GM04504 (cell line): ENCODE data around the gene PAIP2.
A peak's percentile ranks its signal among the peaks of the same experiment; 100 is the strongest.

Experiments used
- DNase-seq: peaks from one replicate; pipeline ENCODE4 v3.0.0-alpha.2; 2012; ENCODE audit warnings: low read depth

Gene PAIP2

DNA sequence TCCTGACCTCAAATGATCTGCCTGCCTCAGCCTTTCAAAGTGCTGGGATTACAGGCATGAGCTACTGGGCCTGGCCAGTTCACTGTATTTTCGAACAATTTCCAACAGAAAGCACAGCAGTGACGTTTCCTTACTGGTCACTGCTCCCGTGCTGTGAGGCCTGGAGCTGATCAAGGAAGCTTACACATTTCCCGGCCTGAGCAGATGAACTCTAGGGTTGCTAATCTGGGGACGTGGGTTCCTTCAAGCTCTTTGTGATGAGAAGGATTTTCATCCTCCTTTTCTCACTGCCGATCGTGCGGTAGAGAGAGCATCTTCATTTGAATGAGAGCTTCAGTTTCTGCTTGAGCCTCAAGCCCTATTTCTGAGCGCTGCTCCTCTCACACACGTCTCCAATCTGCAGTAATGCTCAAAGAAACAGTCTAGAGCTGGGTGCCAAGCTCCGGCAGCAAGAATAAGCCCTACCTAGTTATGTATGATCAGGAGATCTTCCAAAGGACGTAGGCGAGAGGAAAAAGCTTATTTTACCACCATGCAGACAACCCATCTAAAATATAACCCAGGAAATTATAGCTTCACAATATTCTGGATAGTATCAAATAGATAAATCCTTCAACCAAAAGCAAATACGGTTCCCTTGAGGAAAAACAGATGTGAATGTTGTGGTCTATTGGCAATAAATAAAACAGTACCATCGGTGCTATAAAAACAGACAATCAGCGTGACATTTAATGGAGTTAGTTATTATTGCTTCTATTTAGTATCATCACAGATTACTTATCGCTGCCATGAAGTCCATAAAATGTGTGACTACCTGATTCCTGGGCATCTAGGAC lies 69.6 kb downstream of the PAIP2 start:
- DNase-seq = peak; percentile 40

- DNase-seq = no peak
Observed at GRCh38 chr5:139413153-139413552, 71.5 kb downstream of the PAIP2 start.

GRCh38 chr5:139413963-139414362 lies 72.3 kb downstream of the PAIP2 start:
- DNase-seq = no peak

DNA sequence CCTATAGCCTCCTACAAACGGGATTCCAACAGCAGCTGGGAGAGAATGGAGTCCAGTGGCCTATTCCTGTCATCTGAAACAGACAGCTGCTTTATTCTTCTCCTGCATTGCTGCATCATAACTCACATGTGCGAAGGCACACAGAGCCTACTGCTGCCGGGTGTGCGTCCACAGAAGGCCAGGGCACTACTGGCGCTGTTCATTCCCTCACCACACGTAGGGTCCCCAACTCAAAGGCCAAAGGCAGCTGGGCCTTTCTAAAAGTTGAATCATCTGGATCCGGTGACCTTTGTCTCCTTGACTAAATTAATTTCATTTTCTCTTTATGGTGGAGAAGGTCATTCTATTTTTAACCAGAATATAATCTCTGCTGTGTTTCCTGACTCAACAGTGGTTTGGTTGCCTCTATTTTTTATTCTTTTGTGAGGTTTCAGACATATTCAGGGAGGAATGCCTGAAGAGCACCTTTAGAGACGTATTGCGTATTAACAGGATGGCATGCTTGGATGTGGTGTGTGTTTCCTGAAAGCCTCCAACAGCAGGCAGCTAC lies 73.0 kb downstream of the PAIP2 start:
- no peak for DNase-seq

GRCh38 chr5:139415221-139415861 lies 73.7 kb downstream of the PAIP2 start:
- DNase-seq = no peak

DNA sequence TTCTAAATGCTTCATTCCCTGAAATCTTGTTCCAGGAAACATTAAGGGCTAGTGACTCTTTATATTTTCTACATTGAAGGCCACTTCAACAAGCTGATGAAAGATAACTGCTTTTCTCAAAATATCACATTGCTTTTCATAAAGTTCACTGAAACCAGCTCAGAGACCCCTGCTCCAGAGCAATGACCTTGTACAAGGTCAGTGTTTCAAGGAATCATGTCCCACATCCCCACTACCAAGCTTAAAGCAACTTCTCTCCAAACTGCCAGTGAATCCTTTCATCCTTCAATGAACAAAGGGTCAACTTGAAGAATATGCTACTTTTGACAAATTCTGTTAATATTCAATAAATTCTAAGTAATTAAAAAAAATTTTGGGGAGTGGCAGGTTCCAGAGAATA lies 74.2 kb downstream of the PAIP2 start:
- DNase-seq = no peak

DNA sequence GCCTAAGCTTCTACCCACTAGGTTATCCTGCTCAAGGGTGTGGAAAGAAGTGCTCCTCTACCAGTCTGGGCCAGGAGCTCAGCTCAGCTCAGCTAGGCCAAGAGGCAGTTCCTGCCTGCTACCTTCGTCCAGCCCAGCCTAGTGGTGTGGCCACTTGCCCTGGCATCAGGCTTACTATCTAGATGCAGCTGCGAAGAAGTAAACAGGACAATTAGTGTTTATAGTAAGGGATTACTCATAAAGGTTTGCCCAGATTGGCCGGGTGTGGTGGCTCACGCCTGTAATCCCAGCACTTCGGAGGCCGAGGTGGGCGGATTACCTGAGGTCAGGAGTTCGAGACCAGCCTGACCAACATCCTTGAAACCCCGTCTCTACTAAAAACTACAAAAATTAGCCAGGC lies 75.0 kb downstream of the PAIP2 start:
- DNase-seq = no peak

DNA sequence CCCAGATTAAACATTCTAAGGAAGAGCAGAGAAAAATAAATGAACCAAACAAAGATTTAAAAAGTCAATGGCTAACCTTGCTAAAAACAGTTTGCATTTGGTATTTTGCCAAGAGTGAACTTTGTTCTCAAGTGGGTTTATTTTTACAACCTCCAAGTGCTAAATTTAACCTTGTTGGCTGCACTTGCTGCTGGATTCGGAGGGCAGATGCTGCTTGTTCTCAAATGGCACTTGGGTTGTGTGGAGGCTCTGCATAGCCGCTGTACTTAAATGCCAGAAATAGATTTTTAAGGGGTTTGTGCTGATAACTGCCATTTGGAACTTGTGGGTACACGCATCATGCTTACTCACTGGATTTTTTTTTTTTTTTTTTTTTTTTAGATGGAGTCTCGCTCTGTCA lies 75.6 kb downstream of the PAIP2 start:
- no peak for DNase-seq

GRCh38 chr5:139418793-139419192 lies 77.1 kb downstream of the PAIP2 start:
- no peak for DNase-seq
